Measurements from ENCODE around the gene PAQR5. TPM values are rescaled to one million over a fixed set of nuclear protein-coding genes. Genes with fewer than 3 reads are reported as not detected.
A peak's percentile ranks its signal among the peaks of the same experiment; 100 is the strongest.

Gene PAQR5
- total and polyA plus RNA-seq, 9 of the 15 experiments (the other 6 are each of a cell fraction or from before 2014, with no cell fraction given), result 0.04 to 0.08 TPM; not detected in 7

GRCh38 chr15:69413822-69414700 lies 115.3 kb downstream of the PAQR5 start, which contains the start of gene KIF23 (continued):
- TF ChIP-seq MGA (IDR thresholded peaks at IDR 0.05) (peak; percentile 84), ELF1 (tag; IDR thresholded peaks at IDR 0.05) (peak; percentile 92), MXI1 (IDR thresholded peaks at IDR 0.05; ENCODE audit: low read depth, low read length) (peak; percentile 98), MAX (CRISPR knock-in tag; IDR thresholded peaks at IDR 0.05) (peak; percentile 91), LCOR (CRISPR knock-in tag; IDR thresholded peaks at IDR 0.05) (0 out of 2 replicates have a peak, but pooled peaks have one; percentile 51), KDM5B (IDR thresholded peaks at IDR 0.05; ENCODE audit: insufficient replicate concordance, low read depth, low read length) (peak; percentile 70), TAF1 (IDR thresholded peaks at IDR 0.05; ENCODE audit: control insufficient read depth, extremely low read depth, insufficient read depth, low read length, severe bottlenecking) (peak; percentile 72), FOSL1 (tag; conservative IDR thresholded peaks at IDR 0.05) (no peak), RB1 (IDR thresholded peaks at IDR 0.05; ENCODE audit: low read depth) (peak; percentile 46; the same call in 1 of the 2 replicates), HDAC1 (IDR thresholded peaks at IDR 0.05) (peak in 1 of 2 experiments; percentile 98; a peak in 2 of 4 replicates), CBX2 (IDR thresholded peaks at IDR 0.05; ENCODE audit: insufficient read depth, low read length, poor library complexity, severe bottlenecking) (no peak), POLR2G (IDR thresholded peaks at IDR 0.05; ENCODE audit: low read depth, low read length) (peak; percentile 96)
- TF ChIP-seq, protein P1, sequence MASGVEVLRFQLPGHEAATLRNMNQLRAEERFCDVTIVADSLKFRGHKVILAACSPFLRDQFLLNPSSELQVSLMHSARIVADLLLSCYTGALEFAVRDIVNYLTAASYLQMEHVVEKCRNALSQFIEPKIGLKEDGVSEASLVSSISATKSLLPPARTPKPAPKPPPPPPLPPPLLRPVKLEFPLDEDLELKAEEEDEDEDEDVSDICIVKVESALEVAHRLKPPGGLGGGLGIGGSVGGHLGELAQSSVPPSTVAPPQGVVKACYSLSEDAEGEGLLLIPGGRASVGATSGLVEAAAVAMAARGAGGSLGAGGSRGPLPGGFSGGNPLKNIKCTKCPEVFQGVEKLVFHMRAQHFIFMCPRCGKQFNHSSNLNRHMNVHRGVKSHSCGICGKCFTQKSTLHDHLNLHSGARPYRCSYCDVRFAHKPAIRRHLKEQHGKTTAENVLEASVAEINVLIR (CRISPR knock-in tag; IDR thresholded peaks at IDR 0.05), result peak; percentile 64
